T-cell (primary cell): ENCODE measurements around the gene APOB. TPM values are rescaled to one million over a fixed set of nuclear protein-coding genes. Genes with fewer than 3 reads are reported as not detected.

Experiments used
- ATAC-seq, 4 experiments: fragments of 200-7000 bp in 3 of 4; fragments of 150-1000 bp in 1 of 4; cut with Tn5 transposase; replicated peaks in 1 of 4; 1 replicate in 3 of 4; 2 replicates in 1 of 4; pipeline ENCODE4 v1.10.0; 2021; ENCODE audit warnings: moderate library complexity in 3 of 4, mild to moderate bottlenecking in 2 of 4, moderate number of reproducible peaks in 1 of 4
- CTCF ChIA-PET, 2 donors: fragments of 300-600 bp; sonication (Branson Sonifier 250); formaldehyde crosslinking; loops; one replicate each; lab custom pipeline; 2022; ENCODE audit warnings: antibody characterized with exemption in 2 of 2; lab: Charles Lee
- POLR2A ChIA-PET, 2 donors: fragments of 300-600 bp; sonication (Branson Sonifier 250); formaldehyde crosslinking; loops; one replicate each; lab custom pipeline; 2022; ENCODE audit warnings: antibody characterized with exemption in 2 of 2; lab: Charles Lee
- DNase-seq, 35 experiments: peaks; one replicate each; pipeline versions ENCODE4 v3.0.0 to v3.0.0-alpha.2; 2013 to 2023
- H3K27ac ChIP-seq: one replicate; pipeline ENCODE4 v1.5.1; 2013; ENCODE audit warnings: low read length
- H3K27me3 ChIP-seq, 2 experiments: replicated peaks in 1 of 2; 1 replicate in 1 of 2; 2 replicates in 1 of 2; pipeline versions ENCODE4 v1.6.1 to v1.7.0; 2013; ENCODE audit warnings: low read length in 1 of 2, mixed read lengths in 1 of 2; ENCODE audit not compliant: control insufficient read depth in 2 of 2, insufficient read depth in 2 of 2; ENCODE audit errors: extremely low read depth in 1 of 2
- H3K36me3 ChIP-seq, 2 donors: 1 replicate in 1 of 2; 2 replicates in 1 of 2; pipeline versions ENCODE4 v1.6.1 to v1.7.0; 2013; ENCODE audit warnings: low read length in 1 of 2; ENCODE audit not compliant: control insufficient read depth in 2 of 2, insufficient read depth in 1 of 2; ENCODE audit errors: extremely low read depth in 1 of 2
- H3K4me1 ChIP-seq, 2 experiments: 1 replicate in 1 of 2; 2 replicates in 1 of 2; pipeline versions ENCODE4 v1.6.1 to v1.7.0; 2013; ENCODE audit warnings: low read length in 2 of 2, mixed read lengths in 1 of 2; ENCODE audit not compliant: insufficient read depth in 2 of 2, control insufficient read depth in 1 of 2; ENCODE audit errors: extremely low read depth in 1 of 2
- H3K4me3 ChIP-seq, 2 donors: 1 replicate in 1 of 2; 2 replicates in 1 of 2; pipeline versions ENCODE4 v1.5.1 to v1.7.0; 2013; ENCODE audit warnings: mild to moderate bottlenecking in 2 of 2, low read length in 1 of 2, moderate library complexity in 1 of 2; ENCODE audit not compliant: control insufficient read depth in 1 of 2; ENCODE audit errors: extremely low read depth in 1 of 2
- H3K9me3 ChIP-seq: 2 replicates; pipeline ENCODE4 v1.7.0; 2013
- H3K27ac Mint-ChIP-seq, 2 donors: one replicate each; pipeline ENCODE4 v1.8.0; 2020 to 2021; ENCODE audit warnings: mild to moderate bottlenecking in 2 of 2, mixed read lengths in 2 of 2
- H3K27me3 Mint-ChIP-seq, 2 donors: one replicate each; pipeline ENCODE4 v1.8.0; 2021 to 2022; ENCODE audit warnings: mixed read lengths in 2 of 2
- H3K36me3 Mint-ChIP-seq: one replicate; pipeline ENCODE4 v1.8.0; 2021; ENCODE audit warnings: mixed read lengths
- H3K4me1 Mint-ChIP-seq, 3 donors: one replicate each; pipeline ENCODE4 v1.8.0; 2020 to 2022; ENCODE audit warnings: mixed read lengths in 3 of 3, mild to moderate bottlenecking in 1 of 3
- H3K4me3 Mint-ChIP-seq, 3 donors: one replicate each; pipeline ENCODE4 v1.8.0; 2020 to 2022; ENCODE audit warnings: mild to moderate bottlenecking in 3 of 3, mixed read lengths in 3 of 3, moderate library complexity in 3 of 3
- H3K9me3 Mint-ChIP-seq, 3 donors: one replicate each; pipeline ENCODE4 v1.8.0; 2020 to 2022; ENCODE audit warnings: mixed read lengths in 3 of 3
- WGBS: methylation state at CpG from one replicate; pipeline ENCODE4 v1.1.5; 2013; ENCODE audit warnings: missing lambda C conversion rate; ENCODE audit not compliant: insufficient coverage; 5-methylcytosine and 5-hydroxymethylcytosine counted together
- total RNA-seq, 35 experiments: library from RNA in 6 of 35; stranded (reverse) in 6 of 35; fragments of 120-200 nt in 1 of 35; gene quantifications; one replicate each; pipeline versions ENCODE4 v1.2.1 to v1.2.4 and lab custom pipeline; 2013 to 2026

APOB gene
- total RNA-seq, 5 donors from 2014 or later (not counting 1 experiment from before 2014, with no cell fraction given) = 1.2 to 2.0 (median 1.9) TPM; not detected in 2

GRCh38 chr2:21038403-21039073 is 5.3 kb downstream of the APOB start:
- Histone ChIP-seq H3K27ac (no peak overlapping the region), H3K9me3 (no peaks in the 10 kb centered on the region), H3K4me1 (peaks cover 0 to 8% of the 10 kb centered on the region in 2 experiments), H3K27me3 (peaks cover 0 to 16% of the 10 kb centered on the region in 2 experiments), H3K36me3 (no peaks in the 10 kb centered on the region), H3K4me3 (no peak overlapping the region)
- ChIA-PET CTCF (no interaction called here), POLR2A (no interaction called here)
- peaks cover 0 to 3% (median 0%) of the 10 kb centered on the region in 3 donors for H3K9me3 Mint-ChIP-seq
- peaks cover 3 to 5% (median 5%) of the 10 kb centered on the region in 3 donors for H3K4me1 Mint-ChIP-seq
- no peak overlapping the region for H3K4me3 Mint-ChIP-seq
- DNase-seq (no peak), ATAC-seq (no peak)
- H3K27me3 Mint-ChIP-seq = peaks cover 19 to 24% of the 10 kb centered on the region in 2 donors
- H3K36me3 Mint-ChIP-seq = no peaks in the 10 kb centered on the region
- WGBS = 64% methylated on average over 1 of the region's 4 CpGs
- no peak overlapping the region for H3K27ac Mint-ChIP-seq

GRCh38 chr2:21037671-21038108 is 6.2 kb downstream of the APOB start:
- H3K36me3 ChIP-seq = no peaks in the 10 kb centered on the region
- Mint-ChIP-seq H3K36me3 (no peaks in the 10 kb centered on the region), H3K9me3 (peaks cover 0 to 3% (median 0%) of the 10 kb centered on the region in 3 donors), H3K4me3 (no peak overlapping the region), H3K27me3 (peaks cover 15 to 17% of the 10 kb centered on the region in 2 donors), H3K4me1 (no peaks in the 10 kb centered on the region), H3K27ac (no peak overlapping the region)
- H3K4me3 ChIP-seq = no peak overlapping the region
- WGBS = 83% methylated on average over 2 of the region's 3 CpGs
- no peaks in the 10 kb centered on the region for H3K9me3 ChIP-seq
- ATAC-seq (no peak), DNase-seq (no peak)
- ChIA-PET POLR2A (no interaction called here), CTCF (no interaction called here)
- peaks cover 0 to 8% of the 10 kb centered on the region in 2 experiments for H3K27me3 ChIP-seq
- H3K4me1 ChIP-seq = no peaks in the 10 kb centered on the region
- H3K27ac ChIP-seq = no peak overlapping the region

GRCh38 chr2:21036708-21037670 is 6.9 kb downstream of the APOB start:
- ATAC-seq = no peak
- H3K36me3 Mint-ChIP-seq = no peaks in the 10 kb centered on the region
- no peaks in the 10 kb centered on the region for H3K9me3 ChIP-seq
- no peak for DNase-seq
- no peak overlapping the region for H3K27ac ChIP-seq
- H3K27ac Mint-ChIP-seq = no peak overlapping the region
- CTCF ChIA-PET = no interaction called here
- H3K4me3 Mint-ChIP-seq = no peak overlapping the region
- POLR2A ChIA-PET = no interaction called here
- H3K27me3 Mint-ChIP-seq = peaks cover 12 to 15% of the 10 kb centered on the region in 2 donors
- H3K9me3 Mint-ChIP-seq = peaks cover 0 to 3% (median 0%) of the 10 kb centered on the region in 3 donors
- WGBS = 88% methylated on average over 10 of the region's 15 CpGs
- H3K4me1 Mint-ChIP-seq = no peaks in the 10 kb centered on the region
- no peak overlapping the region for H3K4me3 ChIP-seq
- H3K27me3 ChIP-seq = peaks cover 0 to 5% of the 10 kb centered on the region in 2 experiments
- no peaks in the 10 kb centered on the region for H3K36me3 ChIP-seq
- no peaks in the 10 kb centered on the region for H3K4me1 ChIP-seq

GRCh38 chr2:21035974-21036707 is 7.7 kb downstream of the APOB start:
- Mint-ChIP-seq H3K4me1 (no peaks in the 10 kb centered on the region), H3K4me3 (no peak overlapping the region), H3K27ac (no peak overlapping the region), H3K9me3 (peaks cover 0 to 3% (median 0%) of the 10 kb centered on the region in 3 donors), H3K27me3 (peaks cover 12 to 15% of the 10 kb centered on the region in 2 donors), H3K36me3 (no peaks in the 10 kb centered on the region)
- H3K36me3 ChIP-seq = no peaks in the 10 kb centered on the region
- ChIA-PET POLR2A (no interaction called here), CTCF (interaction anchor here in 1 of 2 donors (0.5 kb wide), 1 partner anchor 59 kb away, joined by 4 read pairs; no protein-coding TSS in a partner anchor)
- H3K4me3 ChIP-seq = no peak overlapping the region
- DNase-seq (no peak), ATAC-seq (no peak)
- H3K27me3 ChIP-seq = peaks cover 0 to 4% of the 10 kb centered on the region in 2 experiments
- no peaks in the 10 kb centered on the region for H3K9me3 ChIP-seq
- no peak overlapping the region for H3K27ac ChIP-seq
- H3K4me1 ChIP-seq = no peaks in the 10 kb centered on the region
- WGBS = 91% methylated on average over 4 of the region's 4 CpGs

GRCh38 chr2:21035282-21035973 is 8.4 kb downstream of the APOB start:
- H3K9me3 ChIP-seq = no peaks in the 10 kb centered on the region
- no peaks in the 10 kb centered on the region for H3K36me3 Mint-ChIP-seq
- WGBS = 55% methylated on average over 2 of the region's 6 CpGs

More at GRCh38 chr2:21035282-21035973, 8.4 kb downstream of the APOB start:
- Mint-ChIP-seq H3K27ac (no peak overlapping the region), H3K9me3 (peaks cover 0 to 3% (median 0%) of the 10 kb centered on the region in 3 donors), H3K4me3 (no peak overlapping the region), H3K27me3 (peaks cover 12 to 15% of the 10 kb centered on the region in 2 donors), H3K4me1 (no peaks in the 10 kb centered on the region)
- H3K4me1 ChIP-seq = no peaks in the 10 kb centered on the region
- H3K27me3 ChIP-seq = peaks cover 0 to 4% of the 10 kb centered on the region in 2 experiments
- H3K27ac ChIP-seq = no peak overlapping the region
- ATAC-seq = no peak
- no peaks in the 10 kb centered on the region for H3K36me3 ChIP-seq
- ChIA-PET CTCF (no interaction called here), POLR2A (no interaction called here)
- DNase-seq = no peak
- H3K4me3 ChIP-seq = no peak overlapping the region
